ENCODE results near the gene CHRNB1. TPM values are rescaled to one million over a fixed set of nuclear protein-coding genes. Genes with fewer than 3 reads are reported as not detected.
"Not testable (repeated sequence)": the region's sequence is repeated elsewhere in the genome, so short reads cannot be mapped to it uniquely, and the experiment has no call there.

The CHRNB1 gene
- total RNA-seq, 1 donor from 2014 or later, result 7.2 TPM

DNA sequence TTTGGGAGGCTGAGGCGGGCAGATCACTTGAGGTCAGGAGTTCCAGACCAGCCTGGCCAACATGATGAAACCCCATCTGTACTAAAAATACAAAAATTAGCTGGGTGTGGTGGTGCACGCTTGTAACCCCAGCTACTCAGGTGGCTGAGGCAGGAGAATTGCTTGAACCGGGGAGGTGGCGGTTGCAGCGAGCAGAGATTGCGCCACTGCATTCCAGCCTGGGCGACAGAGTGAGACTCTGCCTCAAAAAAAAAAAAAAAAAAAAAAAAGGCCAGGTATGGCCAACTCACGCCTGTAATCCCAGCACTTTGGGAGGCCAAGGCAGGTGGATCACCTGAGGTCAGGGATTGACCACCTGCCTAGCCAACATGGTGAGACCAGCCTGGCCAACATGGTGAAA lies 29.9 kb downstream of the CHRNB1 start:
- intact Hi-C loops (cut with micrococcal nuclease); H3K27me3 Mint-ChIP-seq; H3K4me3 Mint-ChIP-seq; DNase-seq; H3K9me3 Mint-ChIP-seq; H3K27ac Mint-ChIP-seq; H3K36me3 Mint-ChIP-seq (ENCODE audit: low read depth): not testable (repeated sequence)
- peaks cover 36% of the 10 kb centered on the region for H3K4me1 Mint-ChIP-seq

DNA sequence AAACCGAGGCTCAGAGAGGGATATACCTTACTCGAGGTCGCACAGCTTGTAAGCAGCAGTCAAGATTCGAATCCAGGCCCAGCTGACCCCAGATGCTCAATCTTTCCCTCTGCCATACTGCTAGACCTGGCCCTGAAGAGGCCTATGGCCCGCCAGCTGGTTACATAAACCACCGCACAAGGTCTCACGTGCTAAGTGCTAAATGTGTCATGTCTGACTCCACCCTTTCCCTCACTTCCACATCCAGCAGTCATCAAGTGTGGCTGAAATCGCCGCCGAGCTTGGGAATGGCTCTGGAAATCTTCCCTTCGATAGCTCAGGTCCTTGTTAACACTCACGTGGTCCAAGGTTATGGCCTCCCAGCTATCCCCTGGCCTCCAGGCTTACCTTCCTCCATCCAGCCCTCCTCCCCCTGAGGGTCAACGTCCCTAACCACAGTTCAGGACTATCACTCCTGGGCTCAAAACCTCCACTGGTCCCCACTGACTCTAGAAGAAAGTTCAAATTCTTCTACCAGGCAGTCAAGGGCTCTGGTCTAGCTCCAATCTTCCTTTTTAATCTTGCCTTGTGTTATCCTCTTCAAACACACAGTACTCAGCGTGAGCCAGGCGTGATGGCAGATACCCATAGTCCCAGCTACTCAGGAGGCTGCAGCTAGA lies 31.0 kb downstream of the CHRNB1 start:
- no peaks in the 10 kb centered on the region for H3K9me3 Mint-ChIP-seq
- DNase-seq, result no peak
- peaks cover 7% of the 10 kb centered on the region for H3K36me3 Mint-ChIP-seq (ENCODE audit: low read depth)
- peaks cover 43% of the 10 kb centered on the region for H3K4me1 Mint-ChIP-seq
- no peak overlapping the region for H3K4me3 Mint-ChIP-seq
- intact Hi-C loops (cut with micrococcal nuclease), result no loop called here
- no peaks in the 10 kb centered on the region for H3K27me3 Mint-ChIP-seq
- no peak overlapping the region for H3K27ac Mint-ChIP-seq

DNA sequence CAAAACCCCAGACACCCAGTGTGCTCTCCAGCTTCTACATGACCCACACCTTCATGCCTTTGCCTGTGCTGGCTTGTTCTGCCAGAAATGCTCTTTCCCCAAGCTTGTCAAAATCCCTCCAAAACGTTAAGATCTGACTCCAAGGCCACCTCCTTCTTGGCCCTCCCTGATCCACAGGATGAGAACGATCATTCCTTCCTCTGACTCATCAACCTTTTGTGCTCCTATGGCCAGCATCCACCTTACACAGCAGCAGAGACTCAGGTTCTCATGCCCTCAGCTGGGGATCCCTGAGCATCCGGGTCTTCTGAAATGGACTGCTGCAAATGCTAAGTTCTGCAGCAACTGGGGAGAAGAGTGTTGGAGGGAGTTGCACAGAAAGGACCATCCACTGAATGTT lies 31.6 kb downstream of the CHRNB1 start:
- no peaks in the 10 kb centered on the region for H3K9me3 Mint-ChIP-seq
- H3K27me3 Mint-ChIP-seq, result no peaks in the 10 kb centered on the region
- H3K27ac Mint-ChIP-seq, result peak overlapping the region; percentile 43
- H3K36me3 Mint-ChIP-seq (ENCODE audit: low read depth), result peaks cover 7% of the 10 kb centered on the region
- peak overlapping the region; percentile 4 for H3K4me3 Mint-ChIP-seq
- intact Hi-C loops (cut with micrococcal nuclease), result no loop called here
- DNase-seq, result no peak
- H3K4me1 Mint-ChIP-seq, result peaks cover 43% of the 10 kb centered on the region

DNA sequence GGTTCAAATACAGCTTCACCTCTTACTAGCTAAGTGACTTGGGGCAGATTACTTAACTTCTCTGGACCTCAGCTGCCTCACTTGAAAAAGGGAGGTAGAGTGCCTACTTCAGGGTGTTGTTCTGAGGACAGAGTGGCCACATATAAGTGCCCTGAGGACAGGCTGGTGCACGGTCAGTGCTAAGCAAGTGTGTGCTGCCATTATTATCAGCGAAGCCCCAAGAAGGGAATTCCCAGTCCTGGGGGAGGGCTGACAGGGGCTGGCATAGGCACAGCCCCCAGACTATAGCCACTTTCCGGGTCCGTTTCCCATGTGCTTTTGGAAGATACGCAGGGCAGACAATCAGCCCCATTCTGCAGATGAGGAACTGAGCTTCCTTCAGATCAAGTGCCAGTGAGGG lies 32.1 kb downstream of the CHRNB1 start:
- no peak for DNase-seq
- no peak overlapping the region for H3K27ac Mint-ChIP-seq
- H3K36me3 Mint-ChIP-seq (ENCODE audit: low read depth), result peaks cover 7% of the 10 kb centered on the region
- peaks cover 41% of the 10 kb centered on the region for H3K4me1 Mint-ChIP-seq
- H3K9me3 Mint-ChIP-seq, result no peaks in the 10 kb centered on the region
- peak overlapping the region; percentile 4 for H3K4me3 Mint-ChIP-seq
- H3K27me3 Mint-ChIP-seq, result no peaks in the 10 kb centered on the region
- intact Hi-C loops (cut with micrococcal nuclease), result no loop called here

DNA sequence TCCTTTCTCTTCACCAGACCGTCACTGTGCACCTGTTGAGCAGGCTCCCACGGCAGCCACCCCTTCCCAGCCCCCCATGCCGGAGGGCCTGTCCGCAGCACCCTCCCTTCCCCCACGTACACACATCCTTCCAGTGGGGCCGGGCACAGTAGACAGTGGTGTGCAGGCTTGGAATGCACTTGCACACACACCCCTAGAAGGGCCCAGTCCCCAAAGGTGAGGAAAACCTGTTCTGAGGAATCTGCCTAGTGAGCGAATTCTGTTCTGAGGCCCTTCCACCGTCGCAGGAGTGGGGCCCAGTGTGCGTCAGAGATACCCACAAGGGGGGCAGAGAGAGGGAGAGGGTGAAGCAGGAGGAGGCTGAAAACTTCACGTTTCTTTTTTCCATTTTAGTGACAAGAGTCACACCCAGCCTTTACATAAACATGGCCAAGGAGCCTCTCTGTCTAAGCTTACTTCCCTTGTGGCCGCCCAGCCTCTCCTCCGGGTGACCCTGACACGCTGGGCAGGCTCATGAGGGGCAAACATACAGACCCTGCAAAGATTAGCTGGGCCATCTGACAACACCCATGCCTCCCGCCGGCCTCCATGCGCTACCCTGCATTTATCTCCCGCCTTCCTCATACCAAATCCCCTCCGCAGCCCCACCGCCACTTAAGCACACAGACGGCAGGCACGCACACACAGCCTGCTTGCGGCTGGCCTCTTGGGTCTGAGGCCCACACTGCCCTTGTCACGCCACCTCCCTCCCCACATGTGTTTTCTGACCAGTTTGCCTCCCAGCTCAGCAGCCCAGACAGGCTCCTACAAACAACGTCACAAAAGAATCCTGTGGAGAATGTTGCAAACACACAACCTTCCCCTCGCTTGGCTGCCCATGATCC lies 32.8 kb downstream of the CHRNB1 start:
- DNase-seq, result no peak
- H3K4me3 Mint-ChIP-seq, result peak overlapping the region; percentile 90
- H3K4me1 Mint-ChIP-seq, result peaks cover 45% of the 10 kb centered on the region
- no peaks in the 10 kb centered on the region for H3K9me3 Mint-ChIP-seq
- H3K36me3 Mint-ChIP-seq (ENCODE audit: low read depth), result peaks cover 7% of the 10 kb centered on the region
- intact Hi-C loops (cut with micrococcal nuclease), result loop anchor here (1.0 kb wide), 1 partner anchor 21 kb away; no protein-coding TSS in a partner anchor
- H3K27ac Mint-ChIP-seq, result peak overlapping the region; percentile 78
- H3K27me3 Mint-ChIP-seq, result no peaks in the 10 kb centered on the region

DNA sequence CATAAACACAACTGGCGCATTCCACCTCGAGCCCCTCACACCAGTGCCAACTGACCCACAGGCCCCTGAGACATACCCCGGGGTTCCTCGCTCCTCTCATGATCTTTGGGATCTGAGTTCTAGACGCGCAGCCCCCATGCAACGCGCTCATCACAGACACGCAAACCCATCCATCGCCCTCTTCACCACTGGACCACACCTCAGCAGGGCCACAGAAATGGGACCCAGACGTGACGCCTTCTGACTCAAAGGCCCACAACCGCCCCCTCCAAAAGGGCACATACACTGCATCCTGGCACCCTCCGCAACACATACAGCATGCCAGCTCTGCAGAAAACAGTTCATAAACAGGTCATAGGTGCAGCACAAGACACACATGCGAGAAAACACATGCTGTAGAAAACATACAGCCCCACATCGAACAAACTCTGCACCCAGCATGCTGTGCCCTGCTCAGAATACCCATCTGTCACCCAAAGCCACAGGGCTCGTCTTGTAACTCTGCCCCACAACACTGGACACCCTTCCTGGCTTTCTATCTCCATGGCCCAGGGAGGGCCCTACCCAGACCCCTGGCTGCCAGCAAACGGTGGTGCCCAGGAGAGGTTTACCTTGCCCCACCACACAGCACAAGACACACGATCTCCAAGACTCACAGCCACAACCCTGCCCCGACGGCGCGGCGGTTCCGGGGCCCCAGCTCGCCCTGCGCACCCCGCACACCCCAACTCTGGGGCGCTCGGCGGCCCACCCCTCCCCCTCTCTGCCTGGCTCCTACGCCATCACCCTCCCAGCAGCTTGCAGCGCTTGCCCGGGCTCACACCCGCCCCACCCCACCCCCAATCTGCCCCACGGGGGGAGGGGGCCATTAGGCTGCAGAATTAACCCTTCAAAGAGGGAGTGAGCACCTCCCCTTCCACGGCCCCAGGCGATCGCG lies 33.7 kb downstream of the CHRNB1 start:
- Mint-ChIP-seq H3K4me1 (peaks cover 52% of the 10 kb centered on the region), H3K36me3 (ENCODE audit: low read depth) (peaks cover 7% of the 10 kb centered on the region), H3K27me3 (no peaks in the 10 kb centered on the region), H3K9me3 (no peaks in the 10 kb centered on the region), H3K4me3 (peak overlapping the region; percentile 90), H3K27ac (peak overlapping the region; percentile 78)
- DNase-seq, result peak; percentile 88
- intact Hi-C loops (cut with micrococcal nuclease), result loop anchor here (1.0 kb wide), 1 partner anchor 22 kb away; no protein-coding TSS in a partner anchor

DNA sequence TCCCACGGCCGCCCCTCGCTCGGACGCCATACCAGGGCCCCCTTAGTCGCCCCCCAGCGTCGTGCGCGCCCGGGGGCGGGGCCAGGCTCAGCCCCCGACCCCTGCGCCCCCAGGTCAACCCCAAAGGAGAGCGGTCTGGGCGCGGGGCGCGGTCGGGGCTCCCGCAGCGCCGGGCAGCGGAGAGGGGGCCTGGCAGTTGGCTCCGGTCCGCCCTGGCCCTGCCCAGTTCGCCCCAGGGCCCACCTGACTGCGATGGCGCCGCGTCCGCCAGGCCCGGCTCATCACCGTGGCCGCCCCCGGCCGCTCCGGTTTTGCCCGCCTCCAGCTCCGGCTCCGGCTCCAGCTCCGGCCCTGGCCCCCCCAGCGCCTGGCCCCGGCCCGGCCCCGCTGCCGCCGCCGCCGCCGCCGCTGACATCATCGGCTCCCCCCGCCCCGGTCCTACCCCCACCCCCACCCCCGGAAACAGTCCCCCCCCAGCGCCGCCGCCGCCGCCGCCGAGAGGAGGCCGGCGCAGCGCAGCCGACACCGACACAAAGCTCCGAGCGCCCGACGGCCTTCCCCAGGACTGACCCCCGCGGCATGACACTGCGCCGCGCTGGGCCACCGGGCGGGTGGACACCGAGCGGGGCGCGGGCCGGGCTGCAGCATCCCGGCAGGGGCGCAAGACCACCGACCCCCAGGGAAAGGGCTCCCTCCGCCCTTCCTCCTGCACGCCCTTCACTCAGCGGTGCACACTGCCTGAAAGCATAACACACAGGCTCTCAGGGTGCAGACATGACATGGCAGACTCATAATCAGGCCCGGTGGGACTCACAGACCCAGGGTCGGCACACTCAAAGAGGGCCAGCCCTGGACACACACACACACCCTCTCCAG lies 34.6 kb downstream of the CHRNB1 start, which contains the start of gene ZBTB4:
ZBTB4 (minus strand) TSS at position 419 of the 876 bp plus-strand sequence. CDS start 12,830 bp downstream, outside the sequence.
- H3K9me3 Mint-ChIP-seq, result no peaks in the 10 kb centered on the region
- peak within 1 kb of the TSS; percentile 90 for H3K4me3 Mint-ChIP-seq
- peak within 1 kb of the TSS; percentile 88 for H3K27ac Mint-ChIP-seq
- H3K36me3 Mint-ChIP-seq (ENCODE audit: low read depth), result peaks cover 7% of the 10 kb centered on the region
- no peaks in the 10 kb centered on the region for H3K27me3 Mint-ChIP-seq
- peaks cover 56% of the 10 kb centered on the region for H3K4me1 Mint-ChIP-seq
- intact Hi-C loops (cut with micrococcal nuclease), result loop anchor here (5.0 kb wide), 2 partner anchors 127 to 363 kb away; partner anchors contain the start of gene KCTD11
- peak; percentile 90 for DNase-seq

DNA sequence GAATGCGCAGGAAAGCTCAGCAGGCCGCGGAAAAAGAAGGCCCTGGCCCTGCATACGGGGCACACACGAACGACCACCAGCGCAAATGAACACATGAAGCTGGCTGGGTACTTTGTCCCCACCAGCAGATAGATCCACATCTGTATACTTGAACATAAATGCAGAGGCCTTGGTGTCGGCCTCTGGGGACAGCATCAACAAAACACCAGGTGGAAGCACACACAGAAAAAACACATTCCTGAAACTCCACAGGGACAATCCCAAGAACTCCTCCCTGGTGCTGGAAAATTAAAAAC lies 35.2 kb downstream of the CHRNB1 start:
- Mint-ChIP-seq H3K27me3 (no peaks in the 10 kb centered on the region), H3K4me3 (peak overlapping the region; percentile 88), H3K27ac (peak overlapping the region; percentile 88), H3K4me1 (peaks cover 56% of the 10 kb centered on the region), H3K36me3 (ENCODE audit: low read depth) (peaks cover 10% of the 10 kb centered on the region), H3K9me3 (no peaks in the 10 kb centered on the region)
- no peak for DNase-seq
- intact Hi-C loops (cut with micrococcal nuclease), result loop anchor here (5.0 kb wide), 2 partner anchors 128 to 362 kb away; partner anchors contain the start of gene KCTD11

DNA sequence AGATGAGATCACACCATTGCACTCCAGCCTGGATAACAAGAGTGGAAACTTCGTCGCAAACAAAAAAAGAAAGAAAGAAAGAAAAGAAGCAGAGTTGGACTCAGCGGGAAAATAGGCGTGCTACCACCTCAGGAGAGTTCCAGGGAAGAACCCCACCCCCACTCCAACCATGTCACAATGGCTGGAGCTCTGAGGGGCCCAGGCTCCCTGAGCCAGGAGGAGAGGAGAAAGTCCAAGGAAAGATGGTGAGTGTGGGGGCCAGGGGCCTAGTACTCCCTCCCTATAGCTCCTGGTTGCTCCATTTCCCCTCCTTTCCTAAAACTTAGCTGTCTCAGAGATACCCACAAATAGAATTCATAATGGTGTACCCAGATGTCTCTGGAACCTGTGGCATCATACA lies 36.4 kb downstream of the CHRNB1 start, which contains the start of gene SLC35G6:
SLC35G6 (plus strand) TSS at position 172 of the 400 bp plus-strand sequence; CDS start at position 243, 71 bp downstream.
- Mint-ChIP-seq H3K4me3 (peak within 1 kb of the TSS; percentile 88), H3K27ac (peak within 1 kb of the TSS; percentile 59), H3K36me3 (ENCODE audit: low read depth) (peaks cover 14% of the 10 kb centered on the region), H3K4me1 (peaks cover 60% of the 10 kb centered on the region)
- H3K9me3 Mint-ChIP-seq, DNase-seq, H3K27me3 Mint-ChIP-seq: not testable (repeated sequence)
- intact Hi-C loops (cut with micrococcal nuclease), result loop anchor here (5.0 kb wide), 2 partner anchors 129 to 361 kb away; partner anchors contain the start of gene KCTD11

DNA sequence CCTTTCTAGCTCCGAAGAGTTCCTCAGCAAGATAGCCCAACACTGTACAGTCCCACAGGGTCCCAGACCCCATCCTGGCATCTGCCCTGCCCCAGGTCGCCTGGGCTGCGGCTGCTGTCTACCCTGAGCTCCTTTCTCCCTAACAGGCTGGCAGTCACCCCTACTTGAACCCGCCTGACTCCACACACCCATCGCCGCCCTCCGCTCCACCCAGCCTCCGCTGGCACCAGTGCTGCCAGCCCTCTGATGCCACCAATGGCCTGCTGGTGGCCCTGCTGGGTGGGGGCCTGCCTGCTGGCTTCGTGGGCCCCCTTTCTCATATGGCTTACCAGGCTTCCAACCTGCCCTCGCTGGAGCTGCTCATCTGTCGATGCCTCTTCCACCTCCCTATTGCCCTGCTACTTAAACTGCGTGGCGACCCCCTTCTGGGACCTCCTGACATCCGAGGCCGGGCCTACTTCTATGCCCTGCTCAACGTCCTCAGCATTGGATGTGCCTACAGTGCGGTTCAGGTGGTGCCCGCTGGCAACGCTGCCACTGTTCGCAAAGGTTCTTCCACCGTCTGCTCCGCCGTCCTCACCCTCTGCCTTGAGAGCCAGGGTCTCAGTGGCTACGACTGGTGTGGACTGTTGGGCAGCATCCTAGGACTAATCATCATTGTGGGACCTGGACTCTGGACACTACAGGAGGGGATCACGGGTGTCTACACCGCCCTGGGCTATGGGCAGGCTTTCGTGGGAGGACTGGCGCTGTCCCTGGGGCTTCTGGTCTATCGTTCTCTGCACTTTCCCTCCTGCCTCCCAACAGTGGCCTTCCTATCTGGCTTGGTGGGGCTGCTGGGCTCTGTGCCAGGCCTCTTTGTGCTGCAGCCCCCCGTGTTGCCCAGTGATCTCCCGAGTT lies 37.2 kb downstream of the CHRNB1 start:
- DNase-seq, H3K27me3 Mint-ChIP-seq, H3K9me3 Mint-ChIP-seq: not testable (repeated sequence)
- H3K4me3 Mint-ChIP-seq, result peak overlapping the region; percentile 88
- H3K36me3 Mint-ChIP-seq (ENCODE audit: low read depth), result peaks cover 15% of the 10 kb centered on the region
- intact Hi-C loops (cut with micrococcal nuclease), result loop anchor here (5.0 kb wide), 2 partner anchors 130 to 360 kb away; partner anchors contain the start of gene KCTD11
- peak overlapping the region; percentile 100 for H3K27ac Mint-ChIP-seq
- peaks cover 55% of the 10 kb centered on the region for H3K4me1 Mint-ChIP-seq

DNA sequence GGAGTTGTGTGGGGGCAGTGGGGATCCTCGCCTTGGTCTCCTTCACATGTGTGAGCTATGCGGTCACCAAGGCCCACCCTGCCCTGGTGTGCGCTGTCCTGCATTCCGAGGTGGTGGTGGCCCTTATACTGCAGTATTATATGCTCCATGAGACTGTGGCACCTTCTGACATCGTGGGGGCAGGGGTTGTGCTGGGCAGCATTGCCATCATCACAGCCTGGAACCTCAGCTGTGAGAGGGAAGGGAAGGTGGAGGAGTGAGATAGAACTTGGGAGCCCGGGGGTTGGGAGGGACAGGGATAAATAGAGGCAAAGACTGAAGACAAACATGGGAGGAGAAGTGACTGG lies 37.9 kb downstream of the CHRNB1 start:
- Mint-ChIP-seq H3K36me3 (ENCODE audit: low read depth) (peaks cover 20% of the 10 kb centered on the region), H3K4me1 (peaks cover 54% of the 10 kb centered on the region), H3K4me3 (peak overlapping the region; percentile 88), H3K27ac (peak overlapping the region; percentile 100)
- H3K27me3 Mint-ChIP-seq, H3K9me3 Mint-ChIP-seq: not testable (repeated sequence)
- intact Hi-C loops (cut with micrococcal nuclease), result loop anchor here (1.0 to 5.0 kb wide), 5 partner anchors 27 to 360 kb away; partner anchors contain the start of genes KCTD11, TMEM102 and TMEM256
- peak; percentile 65 for DNase-seq
